MM.1S (cell line): Measurements from ENCODE around the gene PTH1R.

Experiments
- EZH2 ChIP-seq: fragments of 300-600 bp; sonication (generic); optimal IDR thresholded peaks from 2 replicates; pipeline ENCODE3; 2017; ENCODE audit warnings: low read depth, mild to moderate bottlenecking, antibody characterized with exemption, low read length, mixed read lengths
- EZH2phosphoT487 ChIP-seq: fragments of 300-600 bp; sonication (generic); IDR thresholded peaks from 2 replicates; pipeline ENCODE4 v1.6.1; 2018; ENCODE audit warnings: antibody characterized with exemption, low read length
- TF ChIP-seq, protein P1 (sequence below): fragments of 300-600 bp; sonication (generic); IDR thresholded peaks from 2 replicates; pipeline ENCODE4 v1.5.1; 2016; ENCODE audit warnings: antibody characterized with exemption, low read length, mixed read lengths

DNA sequence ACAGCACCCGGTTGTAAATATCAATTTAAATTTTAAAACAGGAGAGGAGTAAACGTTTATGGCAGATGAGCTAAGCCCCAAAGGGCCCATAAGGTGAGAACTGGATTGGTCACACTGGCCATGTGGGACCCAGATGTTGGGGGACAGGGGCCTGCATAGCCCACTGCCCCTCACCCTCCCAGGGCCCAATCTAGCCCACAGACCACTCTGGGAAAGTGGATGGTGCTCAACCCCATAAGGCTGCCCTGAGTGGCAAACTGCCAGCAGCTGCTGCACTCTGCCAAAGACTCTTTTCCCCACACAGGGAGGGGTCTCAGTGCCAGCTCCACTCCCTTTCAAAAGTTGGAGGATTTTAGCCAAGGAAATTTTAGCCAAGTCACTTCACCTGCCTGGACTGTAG, 56.6 kb downstream of the PTH1R start:
- no peak for TF ChIP-seq EZH2phosphoT487
- TF ChIP-seq, protein P1, sequence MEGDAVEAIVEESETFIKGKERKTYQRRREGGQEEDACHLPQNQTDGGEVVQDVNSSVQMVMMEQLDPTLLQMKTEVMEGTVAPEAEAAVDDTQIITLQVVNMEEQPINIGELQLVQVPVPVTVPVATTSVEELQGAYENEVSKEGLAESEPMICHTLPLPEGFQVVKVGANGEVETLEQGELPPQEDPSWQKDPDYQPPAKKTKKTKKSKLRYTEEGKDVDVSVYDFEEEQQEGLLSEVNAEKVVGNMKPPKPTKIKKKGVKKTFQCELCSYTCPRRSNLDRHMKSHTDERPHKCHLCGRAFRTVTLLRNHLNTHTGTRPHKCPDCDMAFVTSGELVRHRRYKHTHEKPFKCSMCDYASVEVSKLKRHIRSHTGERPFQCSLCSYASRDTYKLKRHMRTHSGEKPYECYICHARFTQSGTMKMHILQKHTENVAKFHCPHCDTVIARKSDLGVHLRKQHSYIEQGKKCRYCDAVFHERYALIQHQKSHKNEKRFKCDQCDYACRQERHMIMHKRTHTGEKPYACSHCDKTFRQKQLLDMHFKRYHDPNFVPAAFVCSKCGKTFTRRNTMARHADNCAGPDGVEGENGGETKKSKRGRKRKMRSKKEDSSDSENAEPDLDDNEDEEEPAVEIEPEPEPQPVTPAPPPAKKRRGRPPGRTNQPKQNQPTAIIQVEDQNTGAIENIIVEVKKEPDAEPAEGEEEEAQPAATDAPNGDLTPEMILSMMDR: no peak
- no peak for TF ChIP-seq EZH2
